CD14-positive monocyte (primary cell): Measurements from ENCODE around the gene PGR. TPM values are rescaled to one million over a fixed set of nuclear protein-coding genes. Genes with fewer than 3 reads are reported as not detected.

Experiments used
- DNase-seq, 3 donors: peaks; one replicate each; pipeline ENCODE4 v3.0.0-alpha.2; 2011 to 2022
- H2AFZ ChIP-seq: 2 replicates; pipeline ENCODE4 v1.6.0; 2012; ENCODE audit warnings: mild to moderate bottlenecking, low read depth, low read length, inconsistent platforms; ENCODE audit not compliant: insufficient read depth, poor library complexity, severe bottlenecking
- H3K27ac ChIP-seq, 2 donors: 1 replicate in 1 of 2; 2 replicates in 1 of 2; pipeline ENCODE4 v1.5.1; 2012 to 2013; ENCODE audit warnings: low read length in 2 of 2, control low read depth in 1 of 2, inconsistent platforms in 1 of 2, low read depth in 1 of 2, mild to moderate bottlenecking in 1 of 2
- H3K27me3 ChIP-seq, 2 donors: one replicate each; pipeline versions ENCODE4 v1.6.0 to v1.6.1; 2011 to 2013; ENCODE audit warnings: low read length in 2 of 2; ENCODE audit not compliant: control insufficient read depth in 2 of 2, insufficient read depth in 2 of 2
- H3K36me3 ChIP-seq, 2 donors: replicated peaks in 1 of 2; 1 replicate in 1 of 2; 2 replicates in 1 of 2; pipeline versions ENCODE4 v1.5.1 to v1.6.1; 2012 to 2013; ENCODE audit warnings: low read length in 2 of 2, control low read depth in 1 of 2, inconsistent platforms in 1 of 2, mild to moderate bottlenecking in 1 of 2; ENCODE audit not compliant: insufficient read depth in 2 of 2, control insufficient read depth in 1 of 2
- H3K4me1 ChIP-seq, 2 donors: 1 replicate in 1 of 2; 2 replicates in 1 of 2; pipeline versions ENCODE4 v1.5.1 to v1.6.1; 2012 to 2013; ENCODE audit warnings: low read length in 2 of 2, control low read depth in 1 of 2, inconsistent platforms in 1 of 2, mild to moderate bottlenecking in 1 of 2, moderate library complexity in 1 of 2; ENCODE audit not compliant: insufficient read depth in 2 of 2, control insufficient read depth in 1 of 2
- H3K4me2 ChIP-seq: replicated peaks from 2 replicates; pipeline ENCODE3; 2012; ENCODE audit warnings: low read length, moderate library complexity, mild to moderate bottlenecking; ENCODE audit not compliant: poor library complexity, severe bottlenecking; ENCODE audit errors: extremely low read depth
- H3K4me3 ChIP-seq, 3 experiments: fragments of 200-600 bp in 1 of 3; sonication (generic) in 1 of 3; replicated peaks in 1 of 3; 1 replicate in 2 of 3; 2 replicates in 1 of 3; pipeline ENCODE4 v1.5.1; 2011 to 2013; ENCODE audit warnings: low read length in 3 of 3, mild to moderate bottlenecking in 3 of 3, control low read depth in 2 of 3, low read depth in 2 of 3, inconsistent platforms in 1 of 3, moderate library complexity in 1 of 3
- H3K79me2 ChIP-seq: 2 replicates; pipeline ENCODE4 v1.6.0; 2012; ENCODE audit warnings: mild to moderate bottlenecking, control low read depth, inconsistent platforms, low read length, moderate library complexity; ENCODE audit not compliant: insufficient read depth
- H3K9ac ChIP-seq: 2 replicates; pipeline ENCODE4 v1.6.0; 2017; ENCODE audit warnings: low read length, mild to moderate bottlenecking; ENCODE audit not compliant: insufficient read depth, poor library complexity, severe bottlenecking
- H3K9me3 ChIP-seq, 2 donors: replicated peaks in 1 of 2; 1 replicate in 1 of 2; 2 replicates in 1 of 2; pipeline versions ENCODE4 v1.5.1 to v1.6.1; 2012 to 2013; ENCODE audit warnings: low read length in 2 of 2, control low read depth in 1 of 2; ENCODE audit not compliant: control insufficient read depth in 1 of 2, insufficient read depth in 1 of 2
- H4K20me1 ChIP-seq: 2 replicates; pipeline ENCODE4 v1.6.0; 2012; ENCODE audit warnings: mild to moderate bottlenecking, low read length, control low read depth, moderate library complexity; ENCODE audit not compliant: insufficient read depth
- H3K27ac Mint-ChIP-seq, 7 donors: one replicate each; pipeline ENCODE4 v1.8.0; 2020; ENCODE audit warnings: mild to moderate bottlenecking in 7 of 7, mixed read lengths in 7 of 7, moderate library complexity in 6 of 7, inconsistent platforms in 2 of 7
- H3K27me3 Mint-ChIP-seq, 3 donors: one replicate each; pipeline ENCODE4 v1.8.0; 2021 to 2022; ENCODE audit warnings: low read depth in 3 of 3, mild to moderate bottlenecking in 3 of 3, mixed read lengths in 3 of 3, moderate library complexity in 3 of 3, inconsistent platforms in 1 of 3
- H3K36me3 Mint-ChIP-seq, 2 donors: one replicate each; pipeline ENCODE4 v1.8.0; 2020; ENCODE audit warnings: mixed read lengths in 2 of 2, inconsistent platforms in 1 of 2, mild to moderate bottlenecking in 1 of 2
- H3K4me1 Mint-ChIP-seq: one replicate; pipeline ENCODE4 v1.8.0; 2020; ENCODE audit warnings: mild to moderate bottlenecking, mixed read lengths
- H3K4me3 Mint-ChIP-seq, 2 donors: one replicate each; pipeline ENCODE4 v1.8.0; 2020; ENCODE audit warnings: mild to moderate bottlenecking in 2 of 2, mixed read lengths in 2 of 2, moderate library complexity in 1 of 2
- H3K9me3 Mint-ChIP-seq, 7 donors: one replicate each; pipeline ENCODE4 v1.8.0; 2020 to 2022; ENCODE audit warnings: mixed read lengths in 7 of 7, mild to moderate bottlenecking in 6 of 7, moderate library complexity in 6 of 7, inconsistent platforms in 2 of 7
- WGBS: methylation state at CpG from one replicate; pipeline ENCODE4 v1.1.5; 2013; ENCODE audit warnings: missing lambda C conversion rate; ENCODE audit not compliant: insufficient coverage; 5-methylcytosine and 5-hydroxymethylcytosine counted together
- intact Hi-C, 2 donors: fragments of 100-400 bp; cut with micrococcal nuclease; formaldehyde crosslinking; loops; one replicate each; pipeline versions ENCODE4 v1.15.0 to v1.15.1; 2023
- polyA plus RNA-seq, 3 donors: library from polyadenylated mRNA; depleted of rRNA in 1 of 3; unstranded in 2 of 3; stranded (reverse) in 1 of 3; fragments of 300-500 nt in 2 of 3; fragments of >200 nt in 1 of 3; fragmentation: Illumina TruSeq in 2 of 3; gene quantifications; 1 replicate in 2 of 3; 2 replicates in 1 of 3; pipeline ENCODE4 v1.2.3, GENCODE V29; 2012 to 2021
- TF ChIP-seq, protein P1 (sequence below): fragments of 200-600 bp; IDR thresholded peaks from one replicate; pipeline ENCODE4 v1.8.0; 2022; ENCODE audit warnings: antibody characterized with exemption, mild to moderate bottlenecking

PGR gene
- polyA plus RNA-seq, 3 donors, result not detected

DNA sequence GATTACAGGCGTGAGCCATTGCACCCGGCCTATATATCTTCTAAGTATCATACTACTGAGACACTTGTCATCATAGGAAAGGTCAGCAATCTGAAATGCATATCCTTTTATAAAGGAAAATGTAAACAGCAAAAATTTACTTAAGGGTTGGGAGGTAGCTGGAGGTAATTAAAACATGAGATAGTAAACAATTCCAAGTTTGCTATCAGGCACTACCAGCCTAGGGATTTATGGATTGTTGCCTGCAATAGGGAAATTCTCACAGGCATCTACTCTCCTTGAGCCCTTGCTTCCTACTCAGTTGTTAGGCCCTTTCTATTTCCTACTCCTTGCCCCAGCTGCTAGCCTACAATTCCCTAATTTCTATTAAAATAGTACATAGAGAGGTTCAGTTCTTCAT is 16.1 kb downstream of the PGR start:
- Histone ChIP-seq H3K4me1 (no peaks in the 10 kb centered on the region), H3K4me3 (no peak overlapping the region), H3K9ac (no peak overlapping the region), H3K79me2 (no peaks in the 10 kb centered on the region), H4K20me1 (no peaks in the 10 kb centered on the region), H3K36me3 (no peaks in the 10 kb centered on the region), H3K27me3 (no peaks in the 10 kb centered on the region), H3K9me3 (no peaks in the 10 kb centered on the region), H2AFZ (no peak overlapping the region), H3K27ac (no peak overlapping the region), H3K4me2 (no peak overlapping the region)
- H3K4me3 Mint-ChIP-seq, result no peak overlapping the region
- no peaks in the 10 kb centered on the region for H3K4me1 Mint-ChIP-seq
- peaks cover 1 to 3% (median 2%) of the 10 kb centered on the region in 3 donors for H3K27me3 Mint-ChIP-seq
- no peak for DNase-seq
- intact Hi-C loops, result no loop called here
- H3K9me3 Mint-ChIP-seq, result peaks cover 0 to 3% (median 2%) of the 10 kb centered on the region in 7 donors
- H3K27ac Mint-ChIP-seq, result no peak overlapping the region
- no CpG with 5 or more reads among the region's 2 CpGs for WGBS
- TF ChIP-seq, protein P1, sequence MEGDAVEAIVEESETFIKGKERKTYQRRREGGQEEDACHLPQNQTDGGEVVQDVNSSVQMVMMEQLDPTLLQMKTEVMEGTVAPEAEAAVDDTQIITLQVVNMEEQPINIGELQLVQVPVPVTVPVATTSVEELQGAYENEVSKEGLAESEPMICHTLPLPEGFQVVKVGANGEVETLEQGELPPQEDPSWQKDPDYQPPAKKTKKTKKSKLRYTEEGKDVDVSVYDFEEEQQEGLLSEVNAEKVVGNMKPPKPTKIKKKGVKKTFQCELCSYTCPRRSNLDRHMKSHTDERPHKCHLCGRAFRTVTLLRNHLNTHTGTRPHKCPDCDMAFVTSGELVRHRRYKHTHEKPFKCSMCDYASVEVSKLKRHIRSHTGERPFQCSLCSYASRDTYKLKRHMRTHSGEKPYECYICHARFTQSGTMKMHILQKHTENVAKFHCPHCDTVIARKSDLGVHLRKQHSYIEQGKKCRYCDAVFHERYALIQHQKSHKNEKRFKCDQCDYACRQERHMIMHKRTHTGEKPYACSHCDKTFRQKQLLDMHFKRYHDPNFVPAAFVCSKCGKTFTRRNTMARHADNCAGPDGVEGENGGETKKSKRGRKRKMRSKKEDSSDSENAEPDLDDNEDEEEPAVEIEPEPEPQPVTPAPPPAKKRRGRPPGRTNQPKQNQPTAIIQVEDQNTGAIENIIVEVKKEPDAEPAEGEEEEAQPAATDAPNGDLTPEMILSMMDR, result no peak
- no peaks in the 10 kb centered on the region for H3K36me3 Mint-ChIP-seq

DNA sequence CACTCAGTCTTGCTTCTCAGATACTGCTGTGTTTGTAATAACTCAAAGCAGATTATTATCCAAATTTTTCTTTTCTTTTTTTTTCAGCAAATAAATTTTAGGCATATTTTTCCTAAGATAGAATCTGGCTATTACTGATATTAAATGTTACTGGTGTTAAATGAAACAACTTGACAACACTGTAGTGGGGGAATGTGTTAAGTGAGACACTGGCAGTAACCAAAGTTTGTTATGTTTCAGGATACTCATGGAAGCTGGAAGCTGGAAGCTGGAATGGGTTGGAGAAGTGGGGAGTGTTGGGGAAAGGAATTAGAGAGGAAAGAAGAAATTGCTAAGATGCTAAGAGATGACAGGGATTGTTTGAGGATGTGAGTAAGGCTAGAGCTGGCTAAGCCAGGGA is 24.9 kb downstream of the PGR start:
- Histone ChIP-seq H3K27me3 (no peaks in the 10 kb centered on the region), H3K79me2 (no peaks in the 10 kb centered on the region), H4K20me1 (no peaks in the 10 kb centered on the region), H2AFZ (no peak overlapping the region), H3K9ac (no peak overlapping the region), H3K27ac (no peak overlapping the region), H3K4me3 (no peak overlapping the region), H3K4me2 (no peak overlapping the region), H3K4me1 (no peaks in the 10 kb centered on the region), H3K9me3 (no peaks in the 10 kb centered on the region), H3K36me3 (no peaks in the 10 kb centered on the region)
- Mint-ChIP-seq H3K9me3 (peaks cover 0 to 15% (median 3%) of the 10 kb centered on the region in 7 donors), H3K4me3 (no peak overlapping the region), H3K27me3 (no peaks in the 10 kb centered on the region), H3K27ac (no peak overlapping the region), H3K4me1 (no peaks in the 10 kb centered on the region), H3K36me3 (no peaks in the 10 kb centered on the region)
- TF ChIP-seq, protein P1, result no peak
- intact Hi-C loops, result no loop called here
- DNase-seq, result no peak
